HCT116 (cell line): ENCODE data around the gene SPIB. TPM values are rescaled to one million over a fixed set of nuclear protein-coding genes. Genes with fewer than 3 reads are reported as not detected.

Experiments used
- ATAC-seq: fragments of 200-7000 bp; cut with Tn5 transposase; 2 replicates; pipeline ENCODE4 v1.9.1; 2020; ENCODE audit warnings: mild to moderate bottlenecking, moderate library complexity
- BruUV-seq: library from RNA; stranded (reverse); fragments of 400-500 nt; replicated peaks from 2 replicates; lab custom pipeline; 2021; lab: Mats Ljungman, UMichigan
- CTCF ChIA-PET: fragments of 300-600 bp; sonication (Branson Sonifier 250); formaldehyde crosslinking; loops from one replicate; lab custom pipeline; 2021; ENCODE audit warnings: antibody characterized with exemption; lab: Charles Lee
- POLR2A ChIA-PET: fragments of 300-600, 350-600 bp; sonication (Branson Sonifier 250); formaldehyde crosslinking; loops from one replicate; lab custom pipeline; 2021; ENCODE audit warnings: antibody characterized with exemption; lab: Charles Lee
- RAD21 ChIA-PET, 2 experiments: fragments of 300-600 bp; sonication (Branson Sonifier 250); formaldehyde crosslinking; loops; one replicate each; lab custom pipeline; 2023; ENCODE audit warnings: low total read pairs in 2 of 2; ENCODE audit not compliant: uncharacterized antibody in 2 of 2, unreplicated experiment in 2 of 2, low non-redundant PET in 1 of 2; lab: Charles Lee
- DNase-seq: peaks from one replicate; pipeline ENCODE4 v3.0.0-alpha.2; 2010; ENCODE audit warnings: low read depth, low spot score
- H2AFZ ChIP-seq: fragments of 200-600 bp; shearing (Covaris generic), sonication (generic); 2 replicates; pipeline ENCODE4 v1.6.1; 2017; ENCODE audit warnings: low read depth, mixed run types, mixed read lengths, antibody characterized with exemption, low read length; ENCODE audit not compliant: poor library complexity, severe bottlenecking
- H3K27ac ChIP-seq: 2 replicates; pipeline ENCODE4 v1.5.1; 2012; ENCODE audit warnings: low read depth, low read length
- H3K27me3 ChIP-seq: fragments of 200-600 bp; sonication (generic); 2 replicates; pipeline ENCODE4 v1.6.1; 2016; ENCODE audit warnings: mixed run types, low read length, mixed read lengths; ENCODE audit not compliant: insufficient read depth
- H3K36me3 ChIP-seq, 2 experiments: fragments of 200-500 bp in 1 of 2; fragments of 200-600 bp in 1 of 2; sonication (Bioruptor generic) in 1 of 2; sonication (generic) in 1 of 2; 2 replicates each; pipeline versions ENCODE4 v1.5.1 to v1.6.1; 2014 to 2016; ENCODE audit warnings: low read length in 2 of 2, inconsistent platforms in 1 of 2, mixed read lengths in 1 of 2, mixed run types in 1 of 2; ENCODE audit not compliant: insufficient read depth in 2 of 2, control insufficient read depth in 1 of 2
- H3K4me1 ChIP-seq, 2 experiments: fragments of 200-600 bp in 1 of 2; sonication (generic) in 1 of 2; 2 replicates each; pipeline versions ENCODE4 v1.5.1 to v1.6.1; 2012 to 2017; ENCODE audit warnings: low read length in 2 of 2, inconsistent platforms in 1 of 2, mild to moderate bottlenecking in 1 of 2, mixed read lengths in 1 of 2, mixed run types in 1 of 2, moderate library complexity in 1 of 2; ENCODE audit not compliant: insufficient read depth in 2 of 2, control insufficient read depth in 1 of 2
- H3K4me2 ChIP-seq: fragments of 200-600 bp; sonication (generic); 2 replicates; pipeline ENCODE4 v1.6.1; 2017; ENCODE audit warnings: mixed run types, low read length, mixed read lengths
- H3K4me3 ChIP-seq, 2 experiments: fragments of 200-600 bp in 1 of 2; sonication (generic) in 1 of 2; replicated peaks in 1 of 2; 2 replicates each; pipeline ENCODE4 v1.5.1; 2011 to 2016; ENCODE audit warnings: low read length in 2 of 2, control low read depth in 1 of 2, low read depth in 1 of 2, mild to moderate bottlenecking in 1 of 2, mixed read lengths in 1 of 2, mixed run types in 1 of 2
- H3K79me2 ChIP-seq: fragments of 200-600 bp; sonication (generic); 2 replicates; pipeline ENCODE4 v1.6.1; 2017; ENCODE audit warnings: mild to moderate bottlenecking, mixed run types, low read length, moderate library complexity, mixed read lengths; ENCODE audit not compliant: insufficient read depth
- H3K9ac ChIP-seq: fragments of 200-600 bp; sonication (generic); 2 replicates; pipeline ENCODE4 v1.6.1; 2016; ENCODE audit warnings: low read length, mixed read lengths
- H3K9me2 ChIP-seq: fragments of 200-600 bp; sonication (generic), shearing (Covaris generic); 2 replicates; pipeline ENCODE4 v1.6.1; 2017; ENCODE audit warnings: mixed run types, mild to moderate bottlenecking, moderate library complexity; ENCODE audit not compliant: insufficient read depth
- H3K9me3 ChIP-seq, 2 experiments: fragments of 200-500 bp in 1 of 2; fragments of 200-600 bp in 1 of 2; sonication (Bioruptor generic) in 1 of 2; sonication (generic) in 1 of 2; 2 replicates each; pipeline ENCODE4 v1.6.1; 2014 to 2017; ENCODE audit warnings: low read length in 2 of 2, mixed read lengths in 2 of 2, inconsistent platforms in 1 of 2, low read depth in 1 of 2, mild to moderate bottlenecking in 1 of 2, mixed run types in 1 of 2, moderate library complexity in 1 of 2; ENCODE audit not compliant: control insufficient read depth in 1 of 2, insufficient read depth in 1 of 2
- H4K20me1 ChIP-seq: fragments of 200-600 bp; sonication (generic), shearing (Covaris generic); 2 replicates; pipeline ENCODE4 v1.6.1; 2017; ENCODE audit warnings: mixed run types, mild to moderate bottlenecking, moderate library complexity; ENCODE audit not compliant: insufficient read depth
- CEBPB ChIP-seq: IDR thresholded peaks from 2 replicates; pipeline ENCODE4 v1.6.1; 2012; ENCODE audit warnings: low read depth
- CTCF ChIP-seq, 3 experiments: fragments of 200-600 bp in 1 of 3; sonication (generic) in 1 of 3; IDR thresholded peaks in 2 of 3; conservative IDR thresholded peaks in 1 of 3; 2 replicates each; pipeline ENCODE4 v1.5.1; 2012 to 2017; ENCODE audit warnings: low read depth in 2 of 3, low read length in 2 of 3, antibody characterized with exemption in 1 of 3, borderline replicate concordance in 1 of 3, control low read depth in 1 of 3, mild to moderate bottlenecking in 1 of 3, mixed read lengths in 1 of 3, mixed run types in 1 of 3, moderate library complexity in 1 of 3; ENCODE audit not compliant: insufficient read depth in 1 of 3
- EGR1 ChIP-seq: IDR thresholded peaks from 2 replicates; pipeline ENCODE4 v1.6.1; 2012; ENCODE audit warnings: low read depth
- ELF1 ChIP-seq: IDR thresholded peaks from 2 replicates; pipeline ENCODE4 v1.6.1; 2012; ENCODE audit warnings: low read depth, borderline replicate concordance
- EZH2phosphoT487 ChIP-seq: fragments of 200-600 bp; IDR thresholded peaks from 2 replicates; pipeline ENCODE4 v1.6.1; 2018; ENCODE audit warnings: antibody characterized with exemption, borderline replicate concordance
- JUND ChIP-seq: IDR thresholded peaks from 2 replicates; pipeline ENCODE4 v1.6.1; 2012
- MAX ChIP-seq: IDR thresholded peaks from 2 replicates; pipeline ENCODE4 v1.6.1; 2012
- POLR2A ChIP-seq: IDR thresholded peaks from 2 replicates; pipeline ENCODE4 v1.7.0; 2011; ENCODE audit warnings: borderline replicate concordance; ENCODE audit not compliant: insufficient read depth, insufficient read length; ENCODE audit errors: extremely low read depth
- POLR2AphosphoS5 ChIP-seq: IDR thresholded peaks from 2 replicates; pipeline ENCODE4 v1.6.1; 2011; ENCODE audit warnings: mild to moderate bottlenecking, low read depth, low read length, moderate library complexity
- RAD21 ChIP-seq: IDR thresholded peaks from 2 replicates; pipeline ENCODE4 v1.6.1; 2012; ENCODE audit warnings: low read depth, mild to moderate bottlenecking
- REST ChIP-seq: IDR thresholded peaks from 2 replicates; pipeline ENCODE4 v1.6.1; 2012; ENCODE audit warnings: low read depth
- SP1 ChIP-seq: IDR thresholded peaks from 2 replicates; pipeline ENCODE4 v1.6.1; 2012; ENCODE audit warnings: low read depth
- SRF ChIP-seq: IDR thresholded peaks from 2 replicates; pipeline ENCODE4 v1.6.1; 2012; ENCODE audit warnings: low read depth
- TCF7L2 ChIP-seq: IDR thresholded peaks from 2 replicates; pipeline ENCODE4 v1.7.0; 2011; ENCODE audit warnings: borderline replicate concordance, inconsistent platforms; ENCODE audit not compliant: insufficient read depth, insufficient read length; ENCODE audit errors: extremely low read depth
- YY1 ChIP-seq: IDR thresholded peaks from 2 replicates; pipeline ENCODE4 v1.6.1; 2011; ENCODE audit warnings: low read length, low read depth, moderate library complexity, mild to moderate bottlenecking; ENCODE audit not compliant: insufficient replicate concordance; ENCODE audit errors: extremely low read depth
- ZFX ChIP-seq: fragments of 450-650 bp; IDR thresholded peaks from 2 replicates; pipeline ENCODE4 v1.6.1; 2017
- ZNF274 ChIP-seq: fragments of 200-500 bp; sonication (Bioruptor generic); IDR thresholded peaks from 2 replicates; pipeline ENCODE4 v1.6.1; 2014; ENCODE audit warnings: mild to moderate bottlenecking, low read depth, low read length, inconsistent platforms
- intact Hi-C: fragments of 100-400 bp; cut with micrococcal nuclease; formaldehyde crosslinking; loops from 2 replicates; pipeline ENCODE4 v1.10.0; 2022
- total RNA-seq: library from RNA; stranded (reverse); gene quantifications from one replicate; pipeline ENCODE4 v1.2.1, GENCODE V29; 2021; ENCODE audit not compliant: unreplicated experiment

Gene SPIB
- total RNA-seq, 1 experiment from 2014 or later, result 0.96 TPM

- no TSS peak for BruUV-seq
- CTCF ChIA-PET, result no interaction called here
- H3K79me2 ChIP-seq, result peaks cover 69% of the 10 kb centered on the region
- H3K9me2 ChIP-seq, result no peaks in the 10 kb centered on the region
- H2AFZ ChIP-seq, result no peak overlapping the region
- H3K4me1 ChIP-seq, result no peaks in the 10 kb centered on the region
- H3K9ac ChIP-seq, result no peak overlapping the region
- TF ChIP-seq ELF1 (no peak), EZH2phosphoT487 (no peak), YY1 (no peak), ZNF274 (no peak)
- no peak overlapping the region for H3K4me2 ChIP-seq
- H3K27ac ChIP-seq, result no peak overlapping the region
- no peak for DNase-seq
- H3K9me3 ChIP-seq, result no peaks in the 10 kb centered on the region
- no peak for ATAC-seq
- H4K20me1 ChIP-seq, result no peaks in the 10 kb centered on the region
- H3K36me3 ChIP-seq, result peaks cover 0 to 11% of the 10 kb centered on the region in 2 experiments; a peak in 1 of 4 replicates
- RAD21 ChIA-PET, result no interaction called here
- POLR2A ChIA-PET, result interaction anchor here (1.0 kb wide), 1 partner anchor 189 kb away, joined by 3 read pairs; no protein-coding TSS in a partner anchor
- intact Hi-C loops, result no loop called here
- H3K27me3 ChIP-seq, result no peaks in the 10 kb centered on the region
- no peak overlapping the region for H3K4me3 ChIP-seq
These were observed 25.1 kb upstream of the SPIB start for GRCh38 chr19:50393589-50393988.

- no peak for DNase-seq
- Histone ChIP-seq H3K27ac (no peak overlapping the region), H3K36me3 (0 out of 4 replicates have a peak, but pooled peaks cover 0 to 11% of the 10 kb centered on the region in 2 experiments), H4K20me1 (no peaks in the 10 kb centered on the region), H3K9ac (no peak overlapping the region), H3K4me3 (no peak overlapping the region), H3K4me1 (no peaks in the 10 kb centered on the region), H2AFZ (no peak overlapping the region), H3K9me2 (no peaks in the 10 kb centered on the region), H3K79me2 (peaks cover 69% of the 10 kb centered on the region), H3K9me3 (no peaks in the 10 kb centered on the region), H3K4me2 (no peak overlapping the region), H3K27me3 (no peaks in the 10 kb centered on the region)
- ChIA-PET POLR2A (no interaction called here), CTCF (no interaction called here), RAD21 (no interaction called here)
- BruUV-seq, result no TSS peak
- intact Hi-C loops, result no loop called here
- no peak for ATAC-seq
- TF ChIP-seq RAD21 (no peak), EZH2phosphoT487 (no peak), POLR2A (no peak), REST (no peak), CTCF (IDR thresholded peaks at IDR 0.05 in 2 of 3, conservative IDR thresholded peaks at IDR 0.05 in 1 of 3; ENCODE audit: borderline replicate concordance in 1 of 3, insufficient read depth in 1 of 3, low read depth in 2 of 3, low read length in 2 of 3) (no peak), ELF1 (no peak), MAX (no peak), CEBPB (no peak), ZNF274 (no peak), JUND (no peak), TCF7L2 (no peak), ZFX (no peak), SRF (no peak), EGR1 (no peak), SP1 (no peak), POLR2AphosphoS5 (no peak)
These were observed 24.7 kb upstream of the SPIB start for GRCh38 chr19:50394017-50394416.
